Muscle of leg (tissue), 16 donors: ENCODE results near the gene IKZF2. TPM values are rescaled to one million over a fixed set of nuclear protein-coding genes. Genes with fewer than 3 reads are reported as not detected.
A peak's percentile ranks its signal among the peaks of the same experiment; 100 is the strongest.

Source experiments
- DNase-seq: peaks from one replicate; pipeline ENCODE4 v3.0.0; 2013
- H3K27ac ChIP-seq: one replicate; pipeline ENCODE4 v1.5.1; 2013; ENCODE audit warnings: mild to moderate bottlenecking, low read length, control low read depth
- H3K27me3 ChIP-seq: one replicate; pipeline ENCODE4 v1.6.1; 2013; ENCODE audit warnings: low read length; ENCODE audit not compliant: control insufficient read depth, insufficient read depth
- H3K36me3 ChIP-seq: one replicate; pipeline ENCODE4 v1.6.1; 2013; ENCODE audit warnings: low read length; ENCODE audit not compliant: control insufficient read depth, insufficient read depth
- H3K4me1 ChIP-seq: one replicate; pipeline ENCODE4 v1.6.1; 2013; ENCODE audit warnings: low read length; ENCODE audit not compliant: control insufficient read depth, insufficient read depth
- H3K4me3 ChIP-seq: one replicate; pipeline ENCODE4 v1.5.1; 2013; ENCODE audit warnings: low read length, control low read depth
- H3K9me3 ChIP-seq: replicated peaks from 2 replicates; pipeline ENCODE4 v1.6.1; 2013; ENCODE audit warnings: low read depth, low read length; ENCODE audit not compliant: control insufficient read depth
- WGBS: methylation state at CpG from one replicate; pipeline ENCODE4 v1.1.5; 2013; ENCODE audit warnings: missing lambda C conversion rate; ENCODE audit not compliant: insufficient coverage; 5-methylcytosine and 5-hydroxymethylcytosine counted together
- long read RNA-seq, 11 donors: transcript quantifications; one replicate each; lab custom pipeline, GENCODE V29; 2026
- polyA plus RNA-seq, 8 donors: library from polyadenylated mRNA; unstranded; fragments of 120-200 nt; gene quantifications; one replicate each; pipeline versions ENCODE4 v1.2.1 to v1.2.3, GENCODE V29; 2013; ENCODE audit warnings: inconsistent platforms in 1 of 8, low replicate concordance in 1 of 8; ENCODE audit not compliant: insufficient read length in 8 of 8, insufficient read depth in 1 of 8
- total RNA-seq: library from RNA; stranded (reverse); fragments of 120-200 nt; gene quantifications from one replicate; pipeline ENCODE4 v1.2.4, GENCODE V29; 2013

Gene IKZF2
- 5.1 TPM for total RNA-seq
- polyA plus RNA-seq, result 1 to 10 TPM; 1.8 to 4.3 (median 2.8) TPM
- long read RNA-seq, donor 1, result 0 reads
- long read RNA-seq, donor 2, result 0 reads
- long read RNA-seq, donor 3, partial matches to known transcripts, result 0 of 1 reads
- long read RNA-seq, donor 3, other reads (novel, unspliced or antisense), result 0 of 1 reads
- long read RNA-seq, donor 4, result 0 reads
- long read RNA-seq, donor 5, result 0 reads
- long read RNA-seq, donor 6, result 0 reads
- long read RNA-seq, donor 7, result 0 reads
- long read RNA-seq, donor 8, result 0 reads
- long read RNA-seq, donor 9, result 0 reads
- long read RNA-seq, donor 10, result 0 reads
- long read RNA-seq, donor 11, result 0 reads

DNA sequence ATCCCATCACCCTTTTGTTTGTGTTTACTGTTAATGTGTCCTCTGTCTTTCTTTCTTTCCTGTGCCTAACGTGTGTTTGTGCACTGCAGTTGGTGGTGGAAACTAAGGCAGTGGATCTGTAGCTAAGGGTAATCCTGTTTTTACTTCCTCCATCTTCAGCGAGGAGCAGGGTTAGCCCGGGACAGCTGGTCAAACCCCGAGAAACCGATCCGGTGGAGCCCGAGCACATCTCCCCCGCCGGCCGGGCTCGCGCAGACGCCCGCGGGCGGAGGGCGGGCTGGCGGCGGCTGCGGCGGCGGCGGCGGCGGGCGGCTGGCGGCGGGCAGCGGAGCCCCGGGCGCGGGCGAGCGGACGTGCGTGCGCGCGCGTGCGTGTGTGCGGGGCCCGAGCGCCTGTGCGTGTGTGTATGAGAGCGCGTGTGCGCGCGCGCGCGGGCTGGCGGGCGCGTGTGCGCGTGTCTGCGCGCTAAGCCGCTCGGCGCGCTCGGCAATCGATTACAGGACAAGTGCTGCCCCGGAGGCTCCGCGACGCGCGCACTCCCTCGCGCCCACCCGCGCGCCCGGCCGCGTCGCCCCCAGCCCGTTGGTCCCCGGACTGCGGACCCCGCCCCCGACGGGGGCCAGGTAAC lies at the start of gene IKZF2:
IKZF2 (minus strand) TSS at position 176 of the 628 bp plus-strand sequence. CDS start 2,983 bp downstream, outside the sequence.
- under 1% methylated on average over 67 of the region's 87 CpGs for WGBS
- peak; percentile 96 for DNase-seq
- Histone ChIP-seq H3K9me3 (no peaks in the 10 kb centered on the region), H3K27ac (peak within 1 kb of the TSS; percentile 88), H3K4me3 (peak within 1 kb of the TSS; percentile 71), H3K36me3 (no peaks in the 10 kb centered on the region), H3K4me1 (no peaks in the 10 kb centered on the region), H3K27me3 (no peaks in the 10 kb centered on the region)

DNA sequence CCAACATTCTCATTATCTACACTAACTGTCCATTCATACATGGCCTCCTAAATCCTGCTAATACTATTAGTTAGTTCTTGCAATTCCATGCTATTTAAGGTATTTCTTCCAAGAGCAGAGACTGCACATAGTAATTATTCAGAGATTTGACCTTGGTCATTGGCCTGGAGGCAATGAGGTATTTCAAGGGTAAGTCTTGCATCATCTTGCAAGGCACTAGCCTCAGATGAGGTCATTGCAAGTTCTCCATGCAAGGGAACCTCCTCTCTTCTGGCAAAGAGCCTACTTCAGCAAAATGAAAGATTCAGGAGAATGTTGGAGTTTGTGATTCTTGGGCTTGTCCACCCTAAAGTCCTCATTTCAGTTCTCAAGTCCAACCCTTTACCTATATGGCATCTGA lies 48.5 kb upstream of the IKZF2 start:
- no peaks in the 10 kb centered on the region for H3K9me3 ChIP-seq
- no peak overlapping the region for H3K4me3 ChIP-seq
- H3K27me3 ChIP-seq, result no peaks in the 10 kb centered on the region
- H3K36me3 ChIP-seq, result no peaks in the 10 kb centered on the region
- DNase-seq, result no peak
- no peaks in the 10 kb centered on the region for H3K4me1 ChIP-seq
- H3K27ac ChIP-seq, result no peak overlapping the region

DNA sequence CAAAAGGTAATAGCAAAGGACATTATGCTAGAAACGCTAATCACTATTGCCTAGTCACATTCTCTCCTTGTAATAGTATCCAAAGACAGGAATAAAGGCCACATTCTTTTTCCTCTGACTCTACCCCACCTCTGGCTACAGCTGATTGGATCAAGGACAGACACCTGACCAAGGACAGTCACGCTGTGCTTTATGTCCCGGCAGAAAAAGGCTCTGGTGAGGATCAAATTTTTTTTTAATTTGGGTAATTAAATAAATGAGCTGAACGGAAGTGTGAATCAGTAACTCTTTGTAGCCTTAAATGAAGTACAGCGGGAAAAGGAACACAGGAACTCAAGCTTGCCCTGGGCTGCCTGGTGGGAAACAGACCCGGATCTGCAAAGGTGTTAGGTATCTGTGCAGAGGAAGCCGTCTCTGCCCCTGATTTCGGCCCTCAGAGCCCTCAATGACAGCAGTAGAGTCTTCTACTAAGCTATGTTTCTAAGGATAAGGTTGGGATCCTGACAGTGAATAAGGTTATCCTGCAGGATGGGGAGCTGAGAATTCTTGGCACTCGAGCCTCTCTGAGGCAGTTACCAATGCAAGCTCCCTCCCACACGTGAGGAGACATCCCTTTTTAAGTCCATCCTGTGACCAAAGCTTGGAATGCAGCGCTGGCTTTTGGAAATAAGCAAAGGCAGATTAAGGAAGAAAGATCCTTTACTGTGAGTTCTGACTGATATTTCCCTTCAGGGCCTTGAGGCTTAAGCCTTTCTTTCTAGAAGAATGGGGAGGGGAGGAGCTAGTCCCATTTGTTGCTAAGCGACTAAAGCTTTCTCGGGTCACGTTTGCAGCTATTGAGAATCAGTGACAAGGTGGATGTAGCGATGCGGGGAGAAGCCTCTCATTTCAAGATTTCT lies 37.8 kb upstream of the IKZF2 start:
- Histone ChIP-seq H3K36me3 (no peaks in the 10 kb centered on the region), H3K4me1 (no peaks in the 10 kb centered on the region), H3K4me3 (no peak overlapping the region), H3K9me3 (no peaks in the 10 kb centered on the region), H3K27me3 (no peaks in the 10 kb centered on the region), H3K27ac (no peak overlapping the region)
- WGBS, result 29% methylated on average over 13 of the region's 16 CpGs
- peak; percentile 4 for DNase-seq

DNA sequence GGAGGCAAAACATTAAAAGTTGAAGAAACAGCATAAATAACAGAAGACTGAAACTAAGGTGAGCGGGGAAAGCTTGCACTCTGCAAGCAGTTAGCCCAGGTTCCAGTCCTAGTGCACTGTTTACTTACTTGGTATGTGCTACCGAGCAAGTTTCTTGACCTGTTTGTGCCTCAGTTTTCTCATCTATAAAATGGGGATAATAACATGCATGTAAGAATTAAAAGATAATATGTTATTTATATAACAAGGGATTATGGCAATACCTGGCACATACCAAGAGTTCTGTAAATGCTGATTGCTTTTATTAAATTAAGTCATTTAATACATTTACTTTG lies 37.1 kb upstream of the IKZF2 start:
- DNase-seq, result no peak
- H3K9me3 ChIP-seq, result no peaks in the 10 kb centered on the region
- H3K4me3 ChIP-seq, result no peak overlapping the region
- H3K36me3 ChIP-seq, result no peaks in the 10 kb centered on the region
- H3K27me3 ChIP-seq, result no peaks in the 10 kb centered on the region
- no peaks in the 10 kb centered on the region for H3K4me1 ChIP-seq
- H3K27ac ChIP-seq, result no peak overlapping the region
- WGBS, result no CpG with 5 or more reads among the region's 2 CpGs

DNA sequence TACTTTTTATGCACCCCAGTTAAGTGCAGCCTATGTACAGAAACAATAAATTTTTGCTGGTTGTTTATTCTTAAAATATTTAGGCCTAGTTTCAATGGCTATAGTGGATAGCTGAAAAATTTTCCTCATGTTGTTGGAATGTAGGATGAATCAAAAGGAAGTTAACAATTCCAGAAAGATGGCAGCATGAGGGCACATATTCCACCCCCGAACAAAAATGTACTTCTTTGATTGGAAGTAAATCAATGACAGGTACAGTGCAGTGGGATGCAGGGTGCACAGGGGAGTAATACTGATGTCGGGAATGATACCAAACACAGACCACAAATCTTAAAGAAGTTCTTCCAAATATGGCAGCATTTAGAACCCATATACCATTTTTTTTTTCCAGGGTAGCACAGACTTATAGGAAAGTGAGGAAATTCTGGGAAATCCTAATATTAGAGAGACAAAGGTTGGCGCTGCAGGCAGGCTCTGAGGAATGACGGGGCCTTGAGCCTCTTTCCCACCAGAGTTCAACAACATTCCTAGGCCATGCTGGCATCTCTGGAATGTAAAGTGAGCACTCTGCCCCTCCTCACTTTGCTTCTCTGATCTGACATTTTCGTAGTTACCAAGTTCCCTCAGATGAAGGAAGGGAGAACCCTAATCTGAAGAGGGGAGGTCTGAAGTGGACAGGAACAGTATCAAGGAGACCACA lies 36.6 kb upstream of the IKZF2 start:
- no peak for DNase-seq
- no CpG with 5 or more reads among the region's 5 CpGs for WGBS

DNA sequence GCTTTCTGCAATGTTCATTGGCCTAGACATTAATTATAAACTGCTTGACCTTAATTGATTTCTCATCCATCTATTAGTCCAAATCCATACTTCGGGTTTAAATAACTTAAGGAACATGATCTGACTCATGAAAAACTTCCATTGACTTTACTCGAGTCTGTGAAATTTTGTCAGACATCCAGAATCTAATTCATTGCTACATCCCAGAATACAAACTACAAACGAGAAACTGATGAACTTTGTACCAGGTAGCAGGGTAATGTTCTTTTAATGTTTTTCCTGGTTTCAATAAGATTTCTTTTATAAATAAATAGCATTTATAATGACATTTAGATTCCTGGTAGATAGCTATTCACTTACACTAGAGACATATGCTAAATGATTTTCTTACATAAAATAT lies 36.0 kb upstream of the IKZF2 start:
- WGBS, result no CpG with 5 or more reads among the region's 3 CpGs
- Histone ChIP-seq H3K9me3 (no peaks in the 10 kb centered on the region), H3K4me3 (no peak overlapping the region), H3K4me1 (no peaks in the 10 kb centered on the region), H3K27me3 (no peaks in the 10 kb centered on the region), H3K36me3 (no peaks in the 10 kb centered on the region), H3K27ac (no peak overlapping the region)
- DNase-seq, result no peak

More for the DNA sequence above, 36.6 kb upstream of the IKZF2 start:
- Histone ChIP-seq H3K4me3 (no peak overlapping the region), H3K4me1 (no peaks in the 10 kb centered on the region), H3K27me3 (no peaks in the 10 kb centered on the region), H3K9me3 (no peaks in the 10 kb centered on the region), H3K36me3 (no peaks in the 10 kb centered on the region), H3K27ac (no peak overlapping the region)

DNA sequence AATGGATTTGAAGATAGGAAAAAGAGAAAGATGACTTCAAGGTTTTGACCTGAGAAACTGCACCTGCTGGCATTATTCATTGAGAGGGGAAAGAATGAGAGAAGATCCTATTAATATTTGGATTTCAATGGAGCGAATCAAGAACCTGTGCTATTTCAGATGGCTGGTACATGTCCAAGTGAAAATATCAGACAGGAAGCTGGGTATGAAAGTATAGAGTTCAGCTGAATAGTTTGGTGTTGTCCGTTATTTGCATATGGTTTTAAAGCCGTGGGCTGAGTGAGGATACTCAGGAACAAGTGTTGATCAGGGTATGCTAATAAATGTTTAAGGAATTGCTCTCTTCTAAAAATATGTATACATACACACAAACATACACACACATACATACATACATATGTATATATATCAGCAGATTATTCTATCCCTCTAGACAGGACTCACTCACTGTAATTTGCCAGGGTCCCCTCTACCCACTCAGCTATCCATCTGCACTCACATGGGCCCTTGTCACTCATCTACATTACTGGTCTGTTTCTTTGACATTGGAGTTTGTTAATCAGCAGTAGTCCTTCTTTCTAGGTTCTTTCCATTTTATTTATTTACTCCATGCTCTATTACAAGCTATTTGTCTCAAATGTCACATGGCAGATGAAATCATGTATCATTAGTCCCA lies 33.9 kb upstream of the IKZF2 start:
- WGBS, result 80% methylated on average over 2 of the region's 3 CpGs
- Histone ChIP-seq H3K27me3 (no peaks in the 10 kb centered on the region), H3K9me3 (no peaks in the 10 kb centered on the region), H3K4me1 (no peaks in the 10 kb centered on the region), H3K27ac (no peak overlapping the region), H3K36me3 (no peaks in the 10 kb centered on the region), H3K4me3 (no peak overlapping the region)
- DNase-seq, result no peak

DNA sequence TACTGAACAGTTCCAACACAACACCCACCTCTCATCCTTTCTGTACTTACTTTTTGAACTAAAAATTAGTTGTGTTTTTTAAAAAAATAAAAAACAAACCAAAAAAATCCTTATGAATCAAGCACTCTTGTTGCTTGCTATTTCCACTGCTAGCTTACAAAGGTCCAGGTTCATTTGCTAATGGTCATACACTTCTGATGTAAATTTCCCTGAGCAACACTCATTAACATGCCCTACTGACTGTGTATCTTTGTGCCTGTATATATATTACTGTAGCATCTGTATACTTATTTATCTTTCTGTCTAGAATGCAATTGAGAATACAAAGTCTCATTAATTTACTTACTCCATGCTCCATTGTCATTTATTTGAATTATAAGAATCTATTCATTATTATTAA lies 30.3 kb upstream of the IKZF2 start:
- DNase-seq, result no peak
- Histone ChIP-seq H3K4me1 (no peaks in the 10 kb centered on the region), H3K36me3 (no peaks in the 10 kb centered on the region), H3K4me3 (no peak overlapping the region), H3K27me3 (no peaks in the 10 kb centered on the region), H3K9me3 (no peaks in the 10 kb centered on the region), H3K27ac (no peak overlapping the region)

DNA sequence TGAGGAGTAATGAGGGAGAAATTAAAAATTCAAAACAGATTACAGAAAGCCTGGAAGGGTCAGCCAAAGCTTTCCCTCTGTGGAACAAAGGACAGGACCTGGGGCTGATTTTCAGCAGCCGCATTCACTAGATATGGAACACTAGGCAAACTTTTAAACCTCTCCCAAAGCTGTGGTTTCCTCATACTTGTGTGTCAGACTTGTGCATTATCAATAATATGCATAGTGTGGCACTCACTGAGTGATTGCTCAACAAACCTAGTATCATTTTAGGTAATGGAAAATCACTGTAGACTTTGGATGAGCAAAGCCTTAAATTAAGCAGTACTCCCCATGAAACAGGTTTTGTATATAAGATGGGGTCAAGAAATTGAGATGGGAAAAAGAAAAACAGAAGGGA lies 26.3 kb upstream of the IKZF2 start:
- no peaks in the 10 kb centered on the region for H3K27me3 ChIP-seq
- WGBS, result no CpG with 5 or more reads among the region's 1 CpG

More for the DNA sequence above, 26.3 kb upstream of the IKZF2 start:
- no peak overlapping the region for H3K27ac ChIP-seq
- no peak for DNase-seq
- H3K4me1 ChIP-seq, result no peaks in the 10 kb centered on the region
- no peaks in the 10 kb centered on the region for H3K36me3 ChIP-seq
- H3K4me3 ChIP-seq, result no peak overlapping the region
- H3K9me3 ChIP-seq, result no peaks in the 10 kb centered on the region
